Inferior parietal cortex (tissue), 1 donor: ENCODE results near the gene LRRN2.
"Not testable (repeated sequence)": the region's sequence is repeated elsewhere in the genome, so short reads cannot be mapped to it uniquely, and the experiment has no call there.

Source experiments
- DNase-seq: peaks from one replicate; pipeline ENCODE4 v3.0.0-alpha.2; 2016; ENCODE audit errors: extremely low spot score

Gene LRRN2

DNA sequence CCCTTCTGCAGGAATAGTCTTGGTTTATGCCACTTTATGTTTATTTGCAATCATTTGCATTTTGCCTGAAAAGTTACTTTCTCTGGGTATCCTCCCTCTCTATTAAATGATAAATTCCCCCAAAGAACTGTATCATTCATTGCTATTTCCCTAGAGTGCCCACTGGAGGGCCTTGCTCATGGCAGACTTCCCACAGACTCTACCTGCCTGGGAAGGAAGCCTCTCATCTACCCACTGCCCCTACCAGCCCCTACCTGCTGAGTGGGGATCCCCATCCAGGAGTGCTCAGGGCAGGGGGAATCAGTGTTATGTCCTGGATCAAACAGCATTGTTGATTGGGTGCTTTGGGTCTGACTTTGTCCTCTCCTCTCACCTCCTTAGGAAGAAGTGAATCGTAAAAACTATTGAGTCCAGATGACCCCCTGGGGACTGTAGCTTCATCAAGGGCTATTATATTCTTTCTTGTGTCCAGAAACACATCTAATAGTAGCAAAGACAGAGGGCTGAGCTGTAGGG lies 6.8 kb upstream of the LRRN2 start:
- DNase-seq: no peak

DNA sequence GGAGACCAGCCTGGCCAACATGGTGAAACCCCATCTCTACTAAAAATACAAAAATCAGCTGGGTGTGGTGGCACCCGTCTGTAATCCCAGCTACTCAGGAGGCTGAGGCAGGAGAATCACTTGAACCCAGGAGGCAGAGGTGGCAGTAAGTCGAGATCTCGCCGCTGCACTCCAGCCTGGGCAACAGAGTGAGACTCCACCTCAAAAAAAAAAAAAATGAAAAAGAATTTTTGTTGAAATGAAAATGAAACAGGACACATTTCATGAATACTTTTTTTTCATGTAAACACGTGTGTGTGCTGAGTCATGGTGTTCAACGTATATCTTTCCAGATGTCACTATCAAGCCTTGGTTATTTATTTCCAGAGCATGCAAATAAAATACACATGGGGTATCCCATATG lies 5.8 kb upstream of the LRRN2 start:
- DNase-seq: not testable (repeated sequence)

DNA sequence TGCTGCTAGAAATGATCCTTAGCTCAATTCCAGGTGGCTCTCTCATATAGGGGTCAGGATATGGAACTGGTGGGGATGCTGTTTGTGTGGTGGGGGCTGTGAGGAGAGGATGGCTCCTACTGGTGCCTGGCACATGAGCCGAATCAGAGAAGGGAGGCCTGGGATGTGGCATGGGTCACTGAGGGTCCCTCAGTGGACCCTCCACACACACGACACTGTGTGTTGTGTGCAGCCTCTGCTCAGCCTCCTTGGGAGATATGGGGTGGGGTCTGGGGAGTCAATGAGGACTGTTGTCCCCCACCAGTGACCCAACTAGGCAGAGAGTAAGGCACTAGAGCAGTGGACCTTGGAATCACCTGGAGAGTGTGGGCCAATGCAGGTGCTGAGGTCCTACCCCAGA lies 3.2 kb upstream of the LRRN2 start:
- DNase-seq: no peak

DNA sequence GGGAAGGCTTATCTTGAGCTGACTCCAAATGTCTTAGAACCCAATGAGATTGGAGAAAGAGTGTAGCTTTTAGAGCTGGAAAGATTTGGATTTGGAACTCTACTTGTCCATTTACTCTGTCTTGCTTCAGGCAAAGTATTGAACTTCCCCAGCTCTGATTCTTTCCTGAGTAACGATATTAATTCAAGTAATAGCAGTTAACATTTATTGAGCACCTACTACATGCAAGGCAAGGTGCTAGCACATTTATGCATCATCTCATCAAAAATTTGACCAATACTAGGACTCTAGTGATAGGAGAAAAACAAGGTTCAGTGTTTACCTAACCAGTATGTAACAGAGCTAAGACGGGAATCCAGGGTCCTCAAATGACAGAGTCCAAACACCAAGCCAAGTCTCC lies 2.5 kb upstream of the LRRN2 start:
- DNase-seq: no peak

DNA sequence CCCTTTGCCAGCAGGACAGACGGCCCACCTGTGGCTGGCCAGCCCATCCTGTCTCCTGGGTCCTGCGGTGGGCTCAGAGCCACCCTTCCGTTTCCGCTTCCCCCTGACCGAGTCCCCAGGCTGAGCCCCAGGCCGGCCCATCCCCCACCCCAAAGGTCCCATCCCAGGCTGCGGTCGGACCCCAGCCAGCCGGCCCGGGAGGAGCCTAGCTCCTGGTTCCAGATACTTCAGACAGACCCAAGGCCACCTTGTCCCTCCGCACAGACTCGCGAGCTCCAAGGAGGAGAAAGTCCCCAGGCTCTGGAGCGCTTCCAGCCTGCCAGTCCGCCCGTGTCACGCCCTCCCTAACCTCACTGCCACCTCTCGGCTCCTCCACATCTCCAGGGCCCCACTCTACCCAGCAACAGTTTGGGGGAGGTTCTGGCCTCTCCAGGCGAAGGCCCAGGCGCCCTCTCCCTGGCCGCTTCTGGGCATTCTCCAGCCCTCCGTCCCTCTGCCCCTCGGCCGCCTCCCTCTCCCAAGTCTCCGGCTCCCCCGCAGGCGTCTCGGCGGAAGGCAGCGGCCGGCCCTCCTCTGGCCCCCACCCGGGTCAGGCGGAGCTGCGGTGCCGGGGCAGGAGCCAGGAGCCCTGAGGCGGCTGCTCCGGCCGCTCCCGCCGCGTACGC lies 835 bp downstream of the LRRN2 start:
- no peak for DNase-seq

DNA sequence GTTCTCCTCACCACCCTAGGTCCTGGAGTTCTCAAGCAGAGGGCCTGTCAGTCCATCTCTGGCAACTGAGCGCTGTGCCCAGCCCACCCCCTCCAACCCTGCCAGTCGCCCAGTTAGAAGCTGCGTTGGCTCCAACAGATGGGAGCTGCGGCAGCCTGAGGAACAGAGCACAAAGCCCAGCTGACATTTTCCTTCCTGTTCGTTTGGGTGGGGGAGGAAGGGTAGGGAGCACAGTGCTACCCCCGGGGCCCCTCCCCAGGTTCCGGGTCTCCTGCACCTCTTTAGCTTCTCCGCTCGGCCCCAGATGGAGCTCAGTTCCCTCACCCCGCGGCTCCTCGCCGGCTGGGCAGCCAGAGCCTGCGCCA lies 1.4 kb downstream of the LRRN2 start:
- no peak for DNase-seq

DNA sequence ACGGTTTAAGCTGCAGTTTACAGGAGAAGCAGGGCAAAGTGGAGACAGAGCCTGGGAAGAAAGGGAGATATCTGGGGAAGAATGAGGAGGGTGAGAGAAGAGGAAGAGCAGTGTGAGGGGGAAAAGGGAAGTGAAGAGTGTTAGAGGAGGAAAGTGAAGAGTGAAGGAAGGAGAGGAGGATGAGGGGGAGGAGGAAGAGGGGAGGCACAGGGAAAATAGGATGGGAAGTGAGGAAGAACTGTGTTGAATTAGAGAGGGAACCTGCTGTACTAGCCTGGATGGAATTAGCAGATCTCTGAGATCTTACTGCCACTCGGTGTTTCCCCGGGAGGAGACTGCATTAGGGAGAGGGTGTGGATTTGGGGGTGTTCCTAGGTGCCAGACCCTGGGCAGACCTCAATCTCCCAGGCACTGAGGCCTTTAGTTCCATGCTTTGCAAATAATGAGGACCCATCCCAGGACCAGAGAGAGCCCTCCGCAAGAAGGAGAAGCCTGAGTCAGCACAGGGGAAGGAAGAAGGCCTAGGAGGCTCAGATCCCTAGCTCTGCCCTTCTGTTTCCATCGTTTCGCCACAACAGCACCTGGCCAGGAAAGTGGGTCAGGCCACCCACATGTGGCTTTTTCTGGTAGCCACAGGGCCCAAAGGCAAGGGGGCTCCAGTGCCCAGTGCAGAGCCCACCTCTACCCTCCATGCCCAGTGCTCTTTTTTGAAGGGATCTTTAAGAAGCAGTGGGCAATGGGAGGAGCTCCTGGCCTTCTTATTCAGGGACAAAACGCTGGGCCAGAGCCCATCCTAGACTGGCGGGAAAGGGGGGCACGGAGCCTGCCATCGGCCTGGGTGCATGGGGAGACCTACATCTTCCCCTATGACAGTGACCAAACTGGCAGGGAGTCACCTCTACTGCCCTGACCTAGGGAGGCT lies 2.0 kb downstream of the LRRN2 start:
- DNase-seq: no peak

DNA sequence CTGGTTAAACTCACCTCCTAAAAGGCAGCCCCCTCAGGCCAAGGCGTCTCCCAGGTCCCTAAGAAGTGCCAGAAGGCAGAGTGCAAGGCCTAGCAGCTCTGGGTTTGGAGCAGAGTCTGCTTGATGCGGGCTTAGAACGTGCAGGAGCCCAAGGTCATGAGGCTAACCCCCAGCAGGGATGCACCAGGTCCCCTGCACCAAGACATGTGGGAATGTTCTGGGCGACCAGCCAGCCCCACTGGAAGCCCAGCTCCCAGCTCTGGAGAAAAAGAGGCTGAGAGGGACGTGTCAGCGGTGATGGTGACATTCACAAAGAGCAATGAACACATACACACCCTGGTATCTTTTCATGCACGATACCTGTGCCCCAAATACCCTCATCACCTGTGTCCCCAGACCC lies 5.1 kb downstream of the LRRN2 start:
- DNase-seq: no peak

DNA sequence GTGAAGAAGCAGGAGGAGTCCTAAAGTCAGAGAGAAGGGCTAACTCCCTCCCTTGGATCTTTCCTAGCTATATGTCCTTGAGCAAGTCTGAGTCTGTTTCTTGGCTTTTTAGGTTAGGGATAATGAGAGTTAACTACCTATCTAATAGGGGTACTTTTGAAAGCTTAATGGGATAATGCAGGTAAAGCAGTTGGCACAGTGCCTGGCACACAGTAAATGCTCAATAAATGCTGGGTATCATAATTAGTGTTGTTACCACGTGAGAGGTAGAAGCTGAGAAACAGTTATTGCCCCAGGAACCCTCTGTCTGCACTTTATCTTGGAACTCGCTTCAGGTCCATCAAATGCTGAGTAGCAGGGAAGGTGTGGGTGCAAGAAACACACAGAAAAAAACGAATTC lies 5.5 kb downstream of the LRRN2 start:
- DNase-seq: no peak

DNA sequence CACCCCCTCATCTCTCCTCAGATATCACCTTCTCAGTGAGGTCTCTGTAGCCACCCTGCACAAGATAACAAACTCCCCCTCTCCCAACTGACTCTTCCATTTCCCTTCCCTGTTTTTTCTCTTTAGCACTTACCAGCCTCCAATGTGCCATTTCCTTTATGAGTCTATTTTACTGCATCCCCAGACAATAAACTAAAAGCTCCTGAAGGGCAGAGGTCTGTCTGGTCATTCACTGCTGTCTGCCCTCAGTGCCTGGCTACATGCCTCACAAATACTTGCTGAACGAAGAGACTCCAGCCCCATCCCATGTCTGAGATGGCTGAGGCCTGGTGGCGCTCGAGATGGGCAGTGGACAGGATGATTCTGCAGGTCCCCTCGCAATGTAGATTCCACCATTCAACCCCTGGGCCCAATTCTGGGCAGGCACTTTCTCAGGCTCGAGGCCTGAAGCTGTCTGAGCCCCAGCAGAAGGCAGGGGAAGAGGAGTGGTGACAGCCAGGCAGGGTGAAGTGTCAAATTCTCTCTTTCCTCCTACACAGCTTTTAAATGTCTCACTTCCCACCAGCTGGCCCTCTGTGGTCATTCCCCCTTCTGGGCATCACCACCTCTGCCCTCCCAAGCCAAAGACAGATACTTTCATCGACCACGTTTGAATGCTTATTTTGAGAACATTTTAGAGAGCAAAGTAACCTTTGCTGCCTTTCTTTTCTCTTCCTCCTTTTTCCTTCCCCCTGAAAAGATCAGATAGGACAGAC lies 6.6 kb downstream of the LRRN2 start:
- no peak for DNase-seq

DNA sequence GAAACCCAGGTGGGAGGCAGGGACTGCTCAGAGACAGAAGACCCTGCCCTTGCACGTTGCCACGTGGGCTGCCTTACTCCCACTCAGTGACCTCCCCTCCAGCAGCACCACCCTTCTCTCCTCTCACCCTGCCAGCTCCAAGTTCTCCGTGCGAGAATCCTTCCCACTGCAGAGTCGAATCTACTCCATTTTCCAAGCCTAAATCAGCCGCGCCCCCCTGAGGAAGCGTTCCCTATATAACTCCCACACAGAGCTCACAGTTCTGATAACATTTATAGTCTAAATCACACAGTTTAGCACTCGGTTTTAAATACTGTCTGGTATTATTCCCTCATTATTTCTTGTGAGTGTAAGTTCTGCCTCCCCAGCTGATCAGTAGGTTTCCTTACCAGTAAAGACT lies 7.7 kb downstream of the LRRN2 start:
- DNase-seq: no peak

DNA sequence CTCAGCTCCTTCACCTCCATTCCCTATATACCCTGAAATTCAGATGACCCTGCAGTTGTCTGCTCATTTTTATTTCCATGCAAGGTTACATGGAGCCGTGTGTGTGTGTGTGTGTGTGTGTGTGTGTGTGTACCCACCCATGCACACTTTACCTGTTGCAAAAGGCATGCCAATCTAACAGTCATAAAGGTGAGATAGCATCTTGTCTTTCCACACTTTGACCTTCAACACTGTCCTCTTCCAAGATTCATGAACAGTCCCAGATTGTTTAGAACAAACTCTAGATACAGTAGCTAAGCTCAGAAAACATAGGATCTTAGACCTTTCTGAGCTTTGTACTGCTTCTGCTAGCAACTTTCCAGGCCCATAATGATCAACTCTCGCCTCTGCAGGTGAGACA lies 9.5 kb downstream of the LRRN2 start:
- no peak for DNase-seq

DNA sequence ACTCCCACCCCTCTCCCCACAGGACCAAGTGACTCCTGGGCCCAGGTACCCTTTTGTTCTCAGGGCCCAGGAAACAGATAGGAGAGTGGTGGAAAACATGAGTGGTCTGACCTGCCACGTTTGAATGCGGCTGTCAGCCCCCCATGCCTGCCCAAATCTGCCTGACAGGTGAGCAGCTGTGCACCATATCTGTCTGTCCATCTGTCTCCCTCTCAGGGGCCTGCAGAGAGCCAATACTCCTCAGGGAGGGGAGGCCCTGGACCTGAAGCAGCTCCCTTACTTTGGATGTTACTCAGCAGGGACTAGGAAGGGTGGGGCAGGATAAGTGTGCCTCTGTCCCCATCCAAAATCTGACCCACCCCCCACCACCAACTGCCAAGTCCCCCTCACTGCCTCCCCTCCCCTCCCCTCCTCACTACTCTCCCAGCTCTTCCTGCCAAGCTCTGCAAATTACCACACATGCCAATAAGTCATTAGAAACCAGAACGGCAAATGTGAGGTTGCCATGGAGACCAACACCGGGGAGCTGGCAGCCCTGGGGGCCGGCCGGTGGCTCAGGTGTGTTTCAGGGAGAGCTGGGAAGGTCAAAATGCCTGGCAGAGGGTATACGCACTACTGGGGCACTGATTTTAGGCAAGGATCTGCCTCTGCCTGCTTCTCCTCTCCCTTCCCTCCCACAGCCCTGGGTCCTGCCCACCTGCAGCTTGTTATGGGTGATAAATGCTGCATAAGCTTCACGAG lies 11.5 kb downstream of the LRRN2 start:
- DNase-seq: no peak

DNA sequence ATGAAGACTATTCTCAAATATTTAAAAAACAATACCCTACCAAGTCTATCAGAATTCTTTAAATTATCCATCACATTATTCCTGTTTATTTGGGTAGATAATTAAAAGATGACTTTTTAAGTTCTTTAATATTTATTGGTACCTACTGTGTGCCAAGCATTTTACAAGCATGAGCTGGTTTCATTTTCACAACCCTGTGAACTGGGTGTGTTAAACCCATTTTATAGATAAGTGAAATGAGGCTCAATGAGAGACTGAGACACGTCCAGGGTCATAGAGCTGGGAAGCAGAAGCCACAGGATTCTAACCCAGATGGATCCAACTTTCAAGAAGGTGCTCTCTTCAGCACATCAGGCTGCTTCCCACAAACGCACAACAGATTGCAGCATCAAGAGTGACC lies 12.3 kb downstream of the LRRN2 start:
- DNase-seq: no peak

DNA sequence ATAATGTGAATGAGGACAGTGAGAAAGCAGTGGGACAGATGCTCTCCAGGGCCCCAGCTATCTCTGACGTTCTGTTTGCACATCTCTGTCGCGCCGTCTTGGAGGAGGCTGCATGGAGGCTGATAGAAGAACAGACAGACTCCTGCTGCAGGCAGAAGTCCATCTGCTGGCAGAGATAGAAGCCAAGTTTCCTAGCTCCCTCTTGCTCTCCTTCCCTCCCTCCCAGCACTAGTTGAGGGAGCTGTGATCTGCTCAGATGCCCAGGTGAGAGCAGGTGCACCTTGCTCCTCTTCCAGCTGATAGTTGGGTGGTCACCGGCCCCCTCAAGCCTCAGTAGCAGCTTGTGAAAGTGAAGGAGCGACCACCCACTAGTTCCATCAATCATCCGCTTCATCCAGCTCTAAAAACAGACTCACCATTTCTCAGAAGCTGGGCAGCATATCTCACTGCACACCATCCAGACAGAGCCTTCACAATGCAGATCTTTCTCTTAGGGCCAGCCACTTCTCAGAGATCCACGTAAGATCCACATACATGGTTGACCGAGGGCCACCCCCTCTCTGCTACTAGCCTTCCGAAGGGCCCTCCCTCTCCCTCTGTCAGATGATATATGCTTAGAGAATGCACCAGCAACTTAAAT lies 12.9 kb downstream of the LRRN2 start:
- peak; percentile 60 for DNase-seq

DNA sequence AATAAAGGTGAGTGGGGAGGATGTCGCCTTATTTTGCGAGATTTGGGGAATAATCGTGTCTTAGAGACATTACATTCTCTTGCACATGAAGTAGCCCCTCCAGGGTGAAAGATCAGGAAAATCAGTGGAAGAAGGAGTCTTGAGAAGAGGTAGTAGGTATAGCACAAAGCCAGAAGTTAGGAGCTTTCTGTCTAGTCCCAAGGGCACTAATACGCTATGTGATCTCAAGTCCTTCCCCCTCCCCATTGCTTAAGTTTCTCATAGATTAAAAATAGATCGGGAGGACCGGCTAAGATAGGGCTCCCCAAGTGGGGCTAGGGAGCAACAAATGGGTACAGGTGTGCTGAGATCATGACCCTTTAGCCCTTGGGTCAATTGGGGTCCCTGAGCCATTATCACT lies 13.5 kb downstream of the LRRN2 start:
- no peak for DNase-seq

DNA sequence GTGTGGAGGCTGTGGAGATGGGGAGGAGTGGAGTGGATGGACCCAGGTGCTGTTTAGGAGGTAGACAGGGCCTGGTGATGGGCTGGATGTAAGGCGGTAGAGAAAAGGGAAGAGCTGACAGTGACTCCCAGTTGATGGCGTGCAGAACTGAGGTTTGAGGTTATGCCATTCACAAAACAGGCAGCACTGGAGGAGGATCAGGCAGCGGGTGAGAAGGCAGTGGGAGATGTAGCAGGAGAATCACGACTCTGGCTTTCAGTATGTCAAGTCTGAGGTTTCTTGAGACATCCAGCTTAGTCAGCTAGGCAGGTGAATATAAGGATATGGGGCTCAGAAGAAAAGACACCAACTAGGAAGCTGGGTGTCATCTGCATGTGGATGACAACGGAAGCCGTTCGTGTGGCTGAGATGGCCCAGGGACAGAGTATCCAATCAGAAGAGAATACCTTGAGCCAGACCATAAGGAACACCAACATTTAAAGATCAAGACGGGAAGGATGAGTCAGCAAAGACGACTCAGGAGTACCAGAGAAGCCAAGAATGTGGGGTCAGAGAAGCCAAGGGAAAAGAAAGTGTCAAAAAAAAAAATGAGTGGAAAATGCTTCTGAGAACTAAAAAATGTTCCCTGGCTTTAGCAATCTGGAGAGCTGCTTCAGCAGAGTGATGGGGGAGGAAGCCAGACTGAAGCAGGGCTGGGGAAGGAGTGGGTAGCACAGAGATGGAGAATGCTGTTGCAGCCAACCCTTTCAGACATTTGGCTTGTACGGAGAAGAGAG lies 15.2 kb downstream of the LRRN2 start:
- peak; percentile 67 for DNase-seq

DNA sequence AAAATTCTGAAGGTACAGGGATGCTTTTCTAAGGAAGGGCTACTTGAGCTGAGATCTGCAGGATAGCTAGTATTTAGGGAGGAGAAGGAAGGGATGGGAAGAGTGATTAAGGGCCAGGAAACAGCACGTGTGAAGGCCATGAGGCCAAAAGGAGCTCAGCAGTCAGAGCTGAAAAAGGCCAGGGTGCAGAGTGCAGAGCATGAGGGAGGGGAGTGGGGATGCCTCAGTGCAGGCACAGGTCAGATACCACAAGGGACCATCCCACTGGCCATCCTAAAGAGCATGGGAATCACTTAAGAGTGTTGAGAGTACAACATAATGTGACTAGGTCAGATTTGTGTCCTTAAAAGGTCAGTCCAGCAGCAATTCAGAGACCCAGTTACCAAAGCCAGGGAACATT lies 16.0 kb downstream of the LRRN2 start:
- no peak for DNase-seq

DNA sequence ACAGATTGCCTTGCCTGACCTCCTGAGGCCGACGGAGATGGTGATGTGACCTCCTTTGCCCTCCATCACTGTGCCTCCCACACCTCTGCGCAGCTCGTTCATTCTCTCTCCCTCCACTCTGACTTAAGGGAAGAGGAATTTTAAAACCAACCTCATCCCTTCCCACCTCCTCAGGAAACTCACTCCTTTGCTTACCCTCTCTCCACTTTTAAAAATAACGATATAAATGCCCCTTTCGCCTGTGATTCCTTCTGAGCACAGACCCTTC lies 21.2 kb downstream of the LRRN2 start:
- DNase-seq: no peak

DNA sequence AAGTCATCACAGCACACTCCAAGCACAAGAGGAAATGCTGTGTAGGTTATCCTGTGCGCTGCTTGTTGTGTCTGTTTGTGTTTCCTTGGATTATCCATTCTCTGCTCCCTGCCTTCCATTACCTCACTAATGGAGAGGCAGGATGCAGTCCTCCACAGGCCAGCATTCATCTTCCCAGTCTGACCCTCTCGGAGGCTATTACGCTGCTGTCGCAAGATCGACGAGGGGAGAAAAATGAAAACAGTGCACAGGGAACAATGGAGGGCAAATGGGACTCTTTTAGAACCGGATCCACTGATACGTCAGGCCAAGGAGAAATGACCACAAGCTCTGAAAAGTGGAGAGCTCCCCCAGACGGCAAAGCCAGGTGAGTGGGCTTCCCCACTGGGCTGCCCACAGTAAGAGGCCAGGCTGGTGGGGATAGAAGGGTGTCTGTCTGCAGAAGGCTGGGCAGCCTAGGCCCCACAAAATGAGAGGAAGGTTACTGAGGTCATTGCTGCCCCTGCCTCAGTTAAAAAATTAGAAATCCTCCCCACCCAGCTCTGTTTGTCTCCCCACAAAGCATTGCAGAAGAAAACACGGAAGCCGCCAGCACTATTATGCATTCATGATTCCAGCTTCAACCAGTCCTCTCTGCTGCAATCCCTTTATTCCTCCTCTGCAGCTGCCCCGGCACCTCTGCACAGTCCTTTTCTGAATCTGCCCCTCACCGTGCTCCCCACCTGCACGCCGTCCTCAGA lies 21.7 kb downstream of the LRRN2 start:
- DNase-seq: no peak
